Fibroblast of the aortic adventitia (primary cell): Measurements from ENCODE around the gene DTNBP1. TPM values are rescaled to one million over a fixed set of nuclear protein-coding genes. Genes with fewer than 3 reads are reported as not detected.
A peak's percentile ranks its signal among the peaks of the same experiment; 100 is the strongest.

Experiments used
- DNase-seq: peaks from one replicate; pipeline ENCODE4 v3.0.0-alpha.2; 2010; ENCODE audit warnings: low read depth
- H3K4me3 ChIP-seq: 2 replicates; pipeline ENCODE4 v1.5.1; 2011; ENCODE audit warnings: low read depth, mild to moderate bottlenecking, control low read depth, low read length, moderate library complexity
- total RNA-seq: library from RNA; depleted of rRNA; stranded (reverse); fragments of >200 nt; gene quantifications from 2 replicates; pipeline ENCODE4 v1.2.3, GENCODE V29; 2012; ENCODE audit warnings: low replicate concordance
- TF ChIP-seq, protein P1 (sequence below): IDR thresholded peaks from 2 replicates; pipeline ENCODE4 v1.5.1; 2011; ENCODE audit warnings: mild to moderate bottlenecking, low read length, control low read depth, inconsistent platforms; ENCODE audit not compliant: insufficient read depth

DTNBP1 gene
- total RNA-seq, 1 donor: 5.8 TPM

DNA sequence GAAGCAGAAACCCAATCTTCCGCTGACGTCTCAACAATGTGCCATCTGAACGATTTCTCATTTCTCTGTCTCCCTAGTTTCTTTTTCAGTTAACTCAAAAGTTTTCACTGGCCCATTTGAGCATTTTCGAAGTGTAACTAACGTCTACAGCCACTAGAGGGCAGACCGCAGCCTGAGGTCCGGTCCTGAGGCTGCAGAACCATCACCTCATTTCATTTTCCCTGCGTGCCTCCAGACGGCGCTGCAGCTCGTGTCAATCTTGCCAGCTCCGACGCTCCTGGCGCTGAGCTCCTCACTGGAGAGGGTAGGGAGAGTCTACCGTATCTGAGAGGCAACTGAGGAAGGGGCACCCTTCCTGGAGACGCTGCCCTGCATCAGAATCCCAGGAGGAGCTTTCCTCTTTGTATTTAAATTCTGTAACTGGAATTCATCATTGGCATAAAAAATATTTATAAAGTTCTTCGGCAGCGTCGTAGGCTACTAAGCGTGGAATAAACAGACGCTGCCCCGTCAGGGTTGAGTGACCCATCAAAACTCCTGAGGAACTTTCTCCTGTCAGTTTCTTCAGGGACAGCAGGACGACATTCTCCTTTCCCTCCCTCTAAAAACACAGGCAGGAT, 28.5 kb upstream of the DTNBP1 start:
- TF ChIP-seq, protein P1, sequence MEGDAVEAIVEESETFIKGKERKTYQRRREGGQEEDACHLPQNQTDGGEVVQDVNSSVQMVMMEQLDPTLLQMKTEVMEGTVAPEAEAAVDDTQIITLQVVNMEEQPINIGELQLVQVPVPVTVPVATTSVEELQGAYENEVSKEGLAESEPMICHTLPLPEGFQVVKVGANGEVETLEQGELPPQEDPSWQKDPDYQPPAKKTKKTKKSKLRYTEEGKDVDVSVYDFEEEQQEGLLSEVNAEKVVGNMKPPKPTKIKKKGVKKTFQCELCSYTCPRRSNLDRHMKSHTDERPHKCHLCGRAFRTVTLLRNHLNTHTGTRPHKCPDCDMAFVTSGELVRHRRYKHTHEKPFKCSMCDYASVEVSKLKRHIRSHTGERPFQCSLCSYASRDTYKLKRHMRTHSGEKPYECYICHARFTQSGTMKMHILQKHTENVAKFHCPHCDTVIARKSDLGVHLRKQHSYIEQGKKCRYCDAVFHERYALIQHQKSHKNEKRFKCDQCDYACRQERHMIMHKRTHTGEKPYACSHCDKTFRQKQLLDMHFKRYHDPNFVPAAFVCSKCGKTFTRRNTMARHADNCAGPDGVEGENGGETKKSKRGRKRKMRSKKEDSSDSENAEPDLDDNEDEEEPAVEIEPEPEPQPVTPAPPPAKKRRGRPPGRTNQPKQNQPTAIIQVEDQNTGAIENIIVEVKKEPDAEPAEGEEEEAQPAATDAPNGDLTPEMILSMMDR: peak; percentile 100
- peak; percentile 91 for DNase-seq
- H3K4me3 ChIP-seq: peak overlapping the region; percentile 55

DNA sequence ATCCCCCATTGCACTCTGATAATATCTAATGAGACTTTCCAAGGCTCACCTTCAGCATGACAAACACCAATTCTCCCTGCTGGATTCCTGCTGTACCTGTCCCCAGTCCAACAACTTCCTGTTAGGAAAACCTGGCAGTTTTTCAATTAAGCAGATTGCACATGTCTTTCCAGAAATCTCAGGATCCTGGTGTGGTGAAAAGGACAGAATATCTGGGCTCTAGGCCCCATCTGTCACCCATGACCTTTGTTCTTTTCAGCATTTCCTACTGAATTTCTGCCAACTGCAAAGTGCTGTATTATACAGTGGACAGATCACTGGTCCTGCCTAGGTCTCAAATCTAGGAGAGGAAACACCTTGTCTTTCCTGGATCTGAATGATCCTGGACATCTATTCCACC, 27.7 kb upstream of the DTNBP1 start:
- no peak overlapping the region for H3K4me3 ChIP-seq
- TF ChIP-seq, protein P1: no peak
- DNase-seq: no peak

DNA sequence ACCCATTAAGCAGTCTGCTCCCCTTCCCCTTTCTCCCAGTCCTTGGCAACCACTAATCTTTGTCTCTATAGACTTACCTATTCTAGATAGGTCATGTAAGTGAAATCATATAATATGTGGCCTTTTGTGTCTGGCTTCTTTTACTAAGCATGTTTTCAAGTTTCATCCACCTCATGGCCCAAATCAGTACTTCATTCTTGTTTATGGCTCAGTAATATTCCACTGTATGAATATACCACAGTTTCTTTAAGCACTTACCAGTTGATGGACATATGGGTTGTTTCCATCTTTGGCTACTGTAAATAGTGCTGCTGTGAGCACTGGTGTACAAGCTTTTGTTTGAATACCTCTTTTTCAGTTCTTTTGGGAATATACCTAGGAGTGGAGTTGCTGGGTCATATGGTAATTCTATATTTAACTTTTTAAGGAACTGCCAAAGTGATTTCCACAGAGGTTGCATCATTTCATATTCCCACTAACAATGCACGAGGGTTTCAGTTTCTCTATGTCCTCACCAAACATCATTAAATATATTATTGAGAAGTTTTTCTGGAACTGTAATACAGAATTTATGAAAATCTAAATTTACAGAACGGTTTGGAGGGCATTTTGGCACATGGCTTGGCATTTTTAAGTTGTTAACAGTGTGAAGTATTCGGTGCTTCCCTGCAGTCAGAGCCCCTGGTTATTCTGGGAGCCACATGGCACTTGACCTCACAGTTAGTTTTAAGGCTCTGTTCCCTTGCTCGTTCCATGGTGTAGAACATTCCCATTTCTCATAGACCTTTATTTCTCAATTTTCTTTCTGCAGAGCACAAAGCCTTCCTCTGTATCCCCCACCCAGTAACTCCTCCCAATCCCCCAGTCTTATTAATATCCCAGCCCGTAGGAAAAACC, 27.0 kb upstream of the DTNBP1 start:
- DNase-seq: peak; percentile 58
- no peak overlapping the region for H3K4me3 ChIP-seq
- TF ChIP-seq, protein P1: no peak

DNA sequence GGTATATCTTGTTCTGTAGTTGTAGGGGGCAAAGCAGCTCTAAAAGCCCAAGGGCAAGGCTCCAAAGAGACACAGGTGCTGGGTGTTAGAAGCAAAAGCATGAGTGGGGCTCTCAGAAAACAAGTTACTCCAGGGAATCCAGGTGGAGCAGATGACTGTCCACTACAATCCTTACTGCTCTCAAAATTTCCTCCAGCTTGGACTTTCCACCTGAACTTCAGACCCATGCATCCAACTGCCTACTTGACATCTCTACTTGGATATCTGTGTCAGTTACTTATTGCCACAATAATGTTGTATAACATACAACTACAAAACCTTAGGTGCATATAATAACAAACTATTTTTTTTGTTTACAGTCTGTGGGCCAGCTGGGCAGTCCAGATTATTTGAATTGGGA, 22.8 kb upstream of the DTNBP1 start:
- H3K4me3 ChIP-seq: no peak overlapping the region
- DNase-seq: no peak
- TF ChIP-seq, protein P1: no peak

DNA sequence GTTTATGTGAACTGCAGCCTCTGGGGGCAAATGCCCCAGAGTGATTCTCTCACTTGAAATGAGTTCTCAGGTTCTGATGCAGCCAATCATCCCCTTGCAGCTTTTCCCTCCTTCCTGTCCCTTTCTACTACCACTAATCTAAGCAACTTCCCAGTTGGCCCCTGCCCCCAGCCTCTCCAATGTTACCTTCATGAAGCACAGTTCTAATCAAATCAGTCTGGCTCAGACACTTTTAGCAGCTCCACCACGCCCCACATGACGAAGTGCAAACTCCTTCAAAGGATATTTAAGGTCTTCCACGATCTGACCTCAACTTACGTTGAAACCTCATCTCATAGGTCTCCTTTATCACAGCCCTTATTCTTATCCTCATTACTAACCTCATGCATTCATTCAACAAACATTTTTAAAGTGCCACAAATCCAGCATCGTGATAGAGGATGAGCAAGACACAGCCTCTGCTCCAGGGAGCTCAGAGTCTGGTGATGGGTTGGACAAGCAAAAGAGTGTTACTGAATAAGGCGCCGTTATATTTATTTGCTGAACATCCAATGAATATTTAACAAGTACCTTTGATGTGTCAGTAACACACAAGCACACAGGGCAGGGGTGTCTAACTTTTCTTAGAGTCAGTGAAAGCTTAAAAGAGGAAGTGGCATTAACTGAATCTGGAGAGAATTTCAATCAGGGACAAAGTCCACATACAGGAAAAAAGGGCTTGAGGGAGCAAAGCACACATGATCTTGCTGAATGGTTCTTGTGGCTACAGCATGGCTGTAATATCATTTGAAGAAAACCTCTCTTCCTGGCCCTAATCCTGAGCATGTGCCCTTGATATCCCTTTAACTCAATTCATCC, 20.4 kb upstream of the DTNBP1 start:
- DNase-seq: no peak
- no peak overlapping the region for H3K4me3 ChIP-seq
- TF ChIP-seq, protein P1: no peak

DNA sequence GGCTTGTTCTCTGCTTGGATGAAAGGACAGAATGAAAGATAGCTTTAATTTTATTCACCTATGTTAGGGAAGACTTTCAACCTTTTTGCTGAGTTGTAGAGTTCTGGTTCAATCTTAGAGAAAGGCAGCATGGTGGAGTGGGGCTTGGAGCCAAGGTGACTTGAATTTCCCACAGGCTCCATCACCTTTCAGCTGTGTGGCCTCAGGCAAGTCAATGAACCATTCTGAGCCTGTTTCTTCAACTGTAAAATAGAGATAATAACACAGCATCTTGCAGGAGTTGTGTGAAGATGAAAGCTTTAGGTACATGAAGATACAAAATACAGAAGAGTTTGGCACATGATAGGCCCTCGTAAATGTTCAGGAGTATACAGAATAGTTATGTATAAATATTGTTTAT, 19.1 kb upstream of the DTNBP1 start:
- DNase-seq: no peak
- TF ChIP-seq, protein P1: no peak

More for the DNA sequence above, 19.1 kb upstream of the DTNBP1 start:
- H3K4me3 ChIP-seq: no peak overlapping the region
